AG08395 (cell line): Measurements from ENCODE around the gene HSCB.
"Not testable (repeated sequence)": the region's sequence is repeated elsewhere in the genome, so short reads cannot be mapped to it uniquely, and the experiment has no call there.

Experiments
- DNase-seq: peaks from one replicate; pipeline ENCODE4 v3.0.0; 2012; ENCODE audit warnings: mixed read lengths, low spot score

HSCB gene

DNA sequence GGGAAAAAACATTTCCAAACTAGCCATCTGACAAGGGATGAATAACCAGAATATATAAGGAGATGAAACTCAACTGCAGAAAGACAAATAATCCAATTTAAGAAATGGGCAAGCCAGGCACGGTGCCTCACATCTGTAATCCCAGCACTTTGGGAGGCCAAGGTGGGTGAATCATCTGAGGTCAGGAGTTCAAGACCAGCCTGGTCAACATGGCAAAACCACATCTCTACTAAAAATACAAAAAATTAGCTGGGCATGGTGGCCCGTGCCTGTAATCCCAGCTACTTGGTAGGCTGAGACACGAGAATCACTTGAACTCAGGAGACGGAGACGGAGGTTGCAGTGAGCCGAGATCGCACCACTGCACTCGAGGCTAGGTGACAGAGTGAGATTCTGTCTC is 3.0 kb upstream of the HSCB start:
- not testable (repeated sequence) for DNase-seq

- no peak for DNase-seq
These were observed 547 bp upstream of the HSCB start for GRCh38 chr22:28741200-28741784.

DNA sequence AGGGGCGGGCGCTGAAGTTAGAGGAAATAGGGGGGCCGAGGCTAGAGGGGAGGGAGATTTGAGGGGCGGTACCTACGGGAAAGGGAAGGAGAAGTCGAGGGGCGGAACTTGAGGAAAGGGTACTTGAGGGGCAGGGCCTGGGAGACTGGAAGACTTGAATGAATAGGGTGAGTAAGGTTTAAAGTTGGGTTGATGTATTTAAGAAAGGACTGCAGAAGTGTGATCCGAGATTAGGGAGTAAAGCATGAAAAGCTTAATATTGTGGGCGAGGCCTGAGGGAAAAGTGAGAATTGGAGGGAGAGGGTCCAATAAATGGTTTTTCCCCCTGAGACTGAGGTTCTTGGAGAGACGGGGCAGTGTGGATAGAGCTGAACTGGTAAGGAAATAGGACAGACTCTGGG is 723 bp downstream of the HSCB start:
- DNase-seq: no peak

DNA sequence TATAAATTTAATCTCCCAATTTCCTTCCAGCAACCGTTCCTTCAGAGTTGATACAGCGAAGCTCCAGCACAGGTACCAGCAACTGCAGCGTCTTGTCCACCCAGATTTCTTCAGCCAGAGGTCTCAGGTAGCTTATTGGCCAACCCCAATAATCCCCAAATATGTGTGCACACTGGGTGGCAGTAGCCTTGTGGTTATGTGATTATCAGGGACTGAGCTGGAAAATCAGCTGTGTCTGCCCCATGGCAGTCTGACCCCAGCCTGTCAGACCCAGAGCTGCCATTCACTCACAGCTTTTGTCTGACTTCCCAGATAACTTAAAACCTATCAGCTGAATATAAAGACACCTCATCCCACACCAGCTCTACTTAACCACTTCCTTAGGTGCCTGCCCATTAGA is 2.0 kb downstream of the HSCB start:
- DNase-seq: no peak

- DNase-seq: peak; percentile 11
These were observed 8.6 kb downstream of the HSCB start for GRCh38 chr22:28750471-28750881.

- DNase-seq: not testable (repeated sequence)
These were observed 12.7 kb downstream of the HSCB start for GRCh38 chr22:28754512-28754911.

- DNase-seq: no peak
These were observed 18.2 kb downstream of the HSCB start for GRCh38 chr22:28759861-28760560.

- no peak for DNase-seq
These were observed 19.6 kb downstream of the HSCB start for GRCh38 chr22:28761449-28761755.

- DNase-seq: not testable (repeated sequence)
These were observed 20.2 kb downstream of the HSCB start for GRCh38 chr22:28762000-28762399.

GRCh38 chr22:28766628-28767027 is 24.8 kb downstream of the HSCB start:
- no peak for DNase-seq

DNA sequence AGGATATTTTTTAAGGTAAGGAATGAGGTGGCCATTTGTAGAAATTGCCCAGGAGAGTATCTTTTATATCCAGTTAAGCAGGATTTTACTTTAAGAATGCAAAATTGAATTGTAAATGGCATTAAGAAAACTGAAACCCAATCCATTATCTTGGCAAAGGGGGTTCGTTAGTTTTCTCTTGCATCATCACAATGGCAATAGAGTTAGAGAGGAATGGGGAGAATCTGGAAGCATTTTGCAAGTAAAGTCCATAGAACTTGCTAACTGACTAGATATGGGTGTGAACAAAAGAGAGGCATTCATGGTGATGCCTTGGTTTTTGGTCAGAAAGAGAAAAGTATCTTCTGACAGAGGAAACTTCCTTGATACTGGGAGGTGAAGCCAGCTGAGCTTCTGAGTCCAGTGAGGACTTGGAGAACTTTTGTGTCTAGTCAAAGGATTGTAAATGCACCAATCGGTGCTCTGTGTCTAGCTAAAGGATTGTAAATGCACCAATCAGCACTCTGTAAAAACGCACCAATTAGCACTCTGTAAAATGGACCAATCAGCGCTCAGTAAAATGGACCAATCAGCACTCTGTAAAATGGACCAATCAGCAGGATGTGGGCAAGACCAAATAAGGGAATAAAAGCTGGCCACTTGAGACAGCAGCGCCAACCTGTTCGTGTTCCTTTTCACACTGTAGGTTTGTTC is 27.0 kb downstream of the HSCB start:
- DNase-seq: no peak

DNA sequence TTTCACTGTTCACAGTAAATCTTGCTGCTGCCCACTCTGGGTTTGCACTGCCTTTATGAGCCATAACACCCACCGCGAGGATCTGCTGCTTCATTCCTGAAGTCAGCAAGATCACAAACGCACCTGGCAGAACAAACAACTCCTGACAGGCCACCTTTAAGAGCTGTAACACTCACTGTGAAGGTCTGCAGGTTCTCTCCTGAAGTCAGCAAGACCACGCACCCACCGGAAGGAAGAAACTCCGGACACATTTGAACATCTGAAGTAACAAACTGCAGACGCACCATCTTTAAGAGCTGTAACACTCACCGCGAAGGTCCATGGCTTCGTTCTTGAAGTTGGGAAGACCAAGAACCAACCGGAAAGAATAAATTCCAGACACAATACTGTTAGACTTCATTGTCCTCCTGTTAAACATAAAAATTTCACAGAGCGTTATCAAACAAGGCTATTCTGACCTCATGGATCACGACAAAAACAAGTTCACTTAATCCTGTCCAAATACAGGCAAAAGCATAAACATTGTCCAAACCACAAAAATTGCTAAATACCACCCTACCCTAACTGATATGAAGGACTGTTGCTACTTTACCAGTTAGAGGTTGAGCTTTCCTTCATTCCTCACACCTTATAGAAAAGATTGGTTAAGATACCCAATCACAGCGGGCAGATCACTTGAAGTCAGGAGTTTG is 27.7 kb downstream of the HSCB start:
- no peak for DNase-seq

DNA sequence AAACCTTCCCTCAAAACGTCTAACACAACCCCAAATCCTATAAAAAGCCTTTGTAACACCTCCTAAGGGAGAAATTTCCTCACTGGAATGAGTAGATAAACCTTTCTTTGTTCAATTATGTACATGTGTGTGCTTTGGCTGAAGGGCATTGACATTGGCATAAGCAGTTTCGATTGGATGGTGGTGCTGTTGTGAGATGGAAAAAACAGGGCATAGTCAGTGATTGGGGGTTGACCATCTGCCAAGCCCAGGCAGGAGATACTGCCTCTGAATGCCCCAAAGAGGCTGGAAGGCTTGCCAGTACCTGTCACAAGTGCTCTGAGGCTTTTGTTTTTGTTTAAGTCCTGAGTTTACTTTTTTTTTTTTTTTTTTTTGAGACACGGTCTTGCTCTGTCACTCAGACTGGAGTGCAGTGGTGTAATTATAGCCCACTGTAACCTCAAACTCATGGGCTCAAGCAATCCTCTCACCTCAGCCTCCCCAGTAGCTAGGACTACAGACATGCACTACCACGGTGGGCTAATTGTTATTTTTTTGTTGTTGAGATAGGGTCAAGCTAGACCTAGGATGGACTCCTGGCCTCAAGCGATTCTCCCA is 29.5 kb downstream of the HSCB start:
- no peak for DNase-seq

GRCh38 chr22:28772633-28773460 is 31.0 kb downstream of the HSCB start, which contains the start of gene CCDC117:
TSS of gene CCDC117 (plus strand) at chr22:28772695. CDS start at chr22:28772850, 155 bp downstream.
- peak; percentile 94 for DNase-seq

DNA sequence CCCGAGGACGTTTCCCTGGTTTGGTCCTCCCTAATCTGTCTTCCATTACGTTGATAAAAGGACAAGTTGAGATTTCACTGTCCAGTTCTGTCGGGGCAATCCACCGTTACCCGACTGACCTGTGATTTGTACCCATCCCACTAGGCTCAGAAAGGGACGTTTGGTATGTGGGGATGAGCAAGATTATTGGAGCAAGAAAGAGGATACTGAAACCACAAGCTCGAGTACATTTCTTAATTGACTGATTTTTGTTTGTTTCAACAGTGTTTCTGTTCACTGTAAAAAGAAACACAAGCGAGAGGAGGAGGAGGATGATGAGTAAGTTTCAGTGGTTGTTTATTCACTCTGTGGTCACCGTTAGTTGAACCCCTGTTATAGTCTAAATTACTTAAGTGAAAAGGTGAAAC is 31.6 kb downstream of the HSCB start:
- peak; percentile 62 for DNase-seq

DNA sequence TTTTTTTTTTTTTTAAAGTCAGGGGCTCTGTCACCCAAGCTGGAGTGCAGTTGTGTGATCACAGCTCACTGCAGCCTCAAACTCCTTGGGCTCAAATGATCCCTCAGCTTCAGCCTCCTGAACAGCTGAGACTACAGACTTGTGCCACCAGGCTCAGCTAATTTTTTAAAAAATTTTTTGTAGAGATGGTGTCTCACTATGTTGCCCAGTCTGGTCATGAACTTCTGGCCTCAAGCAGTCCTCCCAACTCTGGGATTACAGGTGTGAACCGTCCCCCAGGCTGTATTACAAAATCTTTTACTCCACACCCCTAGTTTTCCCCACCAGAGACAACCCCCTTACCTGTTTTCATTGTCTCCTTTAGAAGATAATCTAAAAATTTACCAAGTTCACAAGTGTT is 32.5 kb downstream of the HSCB start:
- DNase-seq: no peak

GRCh38 chr22:28779833-28780232 is 38.0 kb downstream of the HSCB start:
- no peak for DNase-seq

DNA sequence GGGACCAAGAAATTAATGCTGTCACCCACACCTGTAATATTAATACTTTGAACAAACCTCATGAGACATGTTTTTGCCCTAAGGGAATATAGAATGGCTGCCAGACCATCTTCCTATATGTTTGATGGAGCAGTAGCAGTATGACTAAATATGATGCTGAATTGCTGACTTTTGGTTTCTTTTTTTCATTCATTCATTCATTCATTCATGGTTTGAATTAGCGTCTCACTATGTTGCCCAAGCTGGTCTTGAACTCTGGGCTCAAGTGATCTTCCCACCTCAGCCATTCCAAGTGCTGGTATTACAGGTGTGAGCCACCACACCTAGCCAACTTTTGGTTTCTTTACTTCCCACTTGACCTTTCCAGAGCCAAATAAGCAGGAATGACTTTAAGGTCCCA is 38.5 kb downstream of the HSCB start:
- DNase-seq: no peak

- no peak for DNase-seq
These were observed 42.2 kb downstream of the HSCB start for GRCh38 chr22:28783786-28784671.

- no peak for DNase-seq
These were observed 46.8 kb downstream of the HSCB start for GRCh38 chr22:28788601-28789000.

DNA sequence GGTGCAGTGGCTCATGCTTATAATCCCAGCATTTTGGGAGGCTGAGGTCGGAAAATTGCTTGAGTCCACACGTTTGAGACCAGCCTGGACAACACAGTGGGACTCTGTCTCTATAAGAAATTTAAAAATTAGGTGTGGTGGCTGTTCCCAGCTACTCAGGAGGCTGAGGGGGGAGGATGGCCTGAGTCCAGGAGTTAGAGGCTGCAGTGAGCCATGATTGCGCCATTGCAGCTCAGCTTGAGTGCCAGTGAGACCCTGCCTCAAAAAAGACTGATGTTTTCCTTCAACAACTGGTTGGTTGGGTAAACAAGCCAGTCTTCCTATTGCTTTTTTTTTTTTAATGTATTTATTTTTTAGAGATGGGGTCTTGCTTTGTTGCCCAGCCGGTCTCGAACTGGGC is 49.3 kb downstream of the HSCB start:
- no peak for DNase-seq
